GM19351 (cell line): Measurements from ENCODE around the gene DCP1B.

Experiments used
- ATAC-seq: cut with Tn5 transposase; IDR thresholded peaks from one replicate; pipeline ENCODE4 v1.9.1; 2021; ENCODE audit warnings: mild to moderate bottlenecking, moderate library complexity; ENCODE audit not compliant: unreplicated experiment

Gene DCP1B

GRCh38 chr12:1936406-1937320, 67.6 kb downstream of the DCP1B start:
- ATAC-seq = no peak

- no peak for ATAC-seq
Measured at GRCh38 chr12:1935700-1936378, 68.4 kb downstream of the DCP1B start.

- no peak for ATAC-seq
Measured at GRCh38 chr12:1935242-1935641, 69.0 kb downstream of the DCP1B start.

GRCh38 chr12:1934831-1935230, 69.4 kb downstream of the DCP1B start:
- ATAC-seq = no peak

GRCh38 chr12:1934068-1934467, 70.2 kb downstream of the DCP1B start:
- ATAC-seq = no peak

- peak; percentile 45 for ATAC-seq
Measured at GRCh38 chr12:1933342-1934051, 70.8 kb downstream of the DCP1B start.

GRCh38 chr12:1932264-1932777, 71.9 kb downstream of the DCP1B start:
- ATAC-seq = peak; percentile 42

- no peak for ATAC-seq
Measured at GRCh38 chr12:1931642-1932041, 72.6 kb downstream of the DCP1B start.

GRCh38 chr12:1930803-1931597, 73.3 kb downstream of the DCP1B start:
- no peak for ATAC-seq

GRCh38 chr12:1929985-1930802, 74.1 kb downstream of the DCP1B start:
- ATAC-seq = no peak

GRCh38 chr12:1929241-1929984, 74.8 kb downstream of the DCP1B start:
- no peak for ATAC-seq

GRCh38 chr12:1928439-1929121, 75.7 kb downstream of the DCP1B start:
- no peak for ATAC-seq

- no peak for ATAC-seq
Measured at GRCh38 chr12:1927751-1928351, 76.4 kb downstream of the DCP1B start.

GRCh38 chr12:1927051-1927680, 77.1 kb downstream of the DCP1B start:
- ATAC-seq = no peak

GRCh38 chr12:1926251-1926657, 78.0 kb downstream of the DCP1B start:
- ATAC-seq = no peak

- ATAC-seq = no peak
Measured at GRCh38 chr12:1925684-1926006, 78.6 kb downstream of the DCP1B start.

- no peak for ATAC-seq
Measured at GRCh38 chr12:1924996-1925683, 79.1 kb downstream of the DCP1B start.
